K562 treated with DMSO at 1 percent for 24 hours (cell line): ENCODE measurements around the gene RNF14. TPM values are rescaled to one million over a fixed set of nuclear protein-coding genes. Genes with fewer than 3 reads are reported as not detected.

ENCODE experiments used
- total RNA-seq: library from RNA; unstranded; fragments of 300-600 nt; gene quantifications from 2 replicates; pipeline ENCODE4 v1.2.3, GENCODE V29; 2022; ENCODE audit warnings: low read depth; ENCODE audit not compliant: insufficient read depth

Gene RNF14, protein sequence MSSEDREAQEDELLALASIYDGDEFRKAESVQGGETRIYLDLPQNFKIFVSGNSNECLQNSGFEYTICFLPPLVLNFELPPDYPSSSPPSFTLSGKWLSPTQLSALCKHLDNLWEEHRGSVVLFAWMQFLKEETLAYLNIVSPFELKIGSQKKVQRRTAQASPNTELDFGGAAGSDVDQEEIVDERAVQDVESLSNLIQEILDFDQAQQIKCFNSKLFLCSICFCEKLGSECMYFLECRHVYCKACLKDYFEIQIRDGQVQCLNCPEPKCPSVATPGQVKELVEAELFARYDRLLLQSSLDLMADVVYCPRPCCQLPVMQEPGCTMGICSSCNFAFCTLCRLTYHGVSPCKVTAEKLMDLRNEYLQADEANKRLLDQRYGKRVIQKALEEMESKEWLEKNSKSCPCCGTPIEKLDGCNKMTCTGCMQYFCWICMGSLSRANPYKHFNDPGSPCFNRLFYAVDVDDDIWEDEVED
- total RNA-seq: 32.1 and 33.4 TPM in 2 replicates

DNA sequence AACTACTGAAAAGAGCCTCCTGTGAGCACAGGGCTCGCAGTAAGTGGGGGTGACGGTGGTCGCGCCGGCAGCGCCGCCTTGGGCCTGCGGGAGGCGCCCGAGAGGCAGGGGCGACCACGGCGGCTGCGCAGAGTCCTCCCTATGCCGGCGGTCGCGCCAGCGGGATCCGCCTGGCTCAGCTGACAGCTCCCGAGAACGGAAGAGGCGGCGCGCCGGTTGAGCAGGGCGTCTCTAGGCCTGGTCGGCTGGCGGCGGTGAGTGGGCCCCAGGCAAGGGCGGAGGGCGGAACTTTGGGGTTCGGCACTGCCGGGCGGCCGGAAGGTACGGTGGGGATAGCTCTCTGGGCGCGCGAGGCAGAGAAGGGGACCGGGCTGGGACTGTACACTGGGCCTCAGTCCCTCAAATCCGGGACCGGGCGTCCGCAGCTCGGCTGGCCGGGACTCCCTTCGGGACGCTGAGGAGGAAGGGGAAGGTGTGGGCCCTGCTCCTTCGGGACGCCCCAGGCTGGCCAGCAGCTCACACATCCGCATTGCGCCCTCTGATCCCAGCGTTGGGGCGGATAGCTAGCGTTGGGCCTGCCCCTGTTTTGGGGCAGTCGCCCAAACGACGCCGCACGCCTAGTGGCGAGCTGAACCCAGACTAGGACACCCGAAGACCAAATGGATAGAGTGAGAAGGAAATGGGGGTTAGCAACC lies at the start of gene RNF14:
RNF14 (plus strand) TSS at position 192 of the 695 bp plus-strand sequence. CDS start 4,484 bp downstream, outside the sequence.

DNA sequence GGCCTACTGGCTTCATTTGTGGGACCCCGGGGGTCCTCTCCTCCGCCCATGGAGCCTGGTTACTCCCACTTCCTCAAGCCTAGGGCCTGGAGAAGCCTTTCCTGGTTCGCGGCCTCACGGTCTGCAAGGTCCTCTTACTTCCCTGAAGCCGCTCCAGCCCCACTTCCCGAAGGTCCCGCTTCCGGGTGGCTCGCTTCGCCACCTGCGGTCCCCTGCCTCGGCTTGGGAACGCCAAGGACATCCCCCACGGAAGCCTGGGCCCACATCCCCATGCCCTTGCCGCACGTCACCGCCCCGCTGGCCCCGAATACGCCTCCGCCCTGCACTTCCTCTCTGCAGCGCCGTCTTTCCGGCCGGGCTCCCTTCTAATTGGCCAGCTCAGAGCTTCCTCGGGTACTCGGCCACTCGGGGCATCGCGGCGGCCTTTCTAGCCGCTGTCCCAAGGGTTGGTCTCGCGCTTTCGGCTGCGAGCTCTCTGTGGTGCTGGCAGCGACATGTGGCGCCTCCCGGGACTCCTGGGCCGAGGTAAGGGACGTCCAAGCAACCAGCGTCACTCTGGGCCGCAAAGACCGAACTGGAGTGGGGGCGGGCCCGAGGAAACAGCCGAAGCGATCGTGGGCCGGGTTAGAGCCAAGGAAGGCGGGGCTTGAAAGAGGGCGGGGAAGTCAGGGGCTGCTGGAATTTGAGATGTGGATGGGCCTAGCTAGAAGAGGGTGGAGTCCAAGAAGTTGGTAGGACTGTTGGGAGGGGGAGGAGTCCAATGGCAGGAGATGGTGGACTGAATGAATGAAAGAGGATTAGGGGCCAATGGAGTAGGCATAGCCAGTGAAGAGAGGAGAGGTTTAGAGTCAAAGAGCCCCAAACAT lies 45.2 kb upstream of the RNF14 start, which contains the start of gene DELE1:
DELE1 (plus strand) TSS at position 424 of the 866 bp plus-strand sequence; CDS start at position 495, 71 bp downstream.

DNA sequence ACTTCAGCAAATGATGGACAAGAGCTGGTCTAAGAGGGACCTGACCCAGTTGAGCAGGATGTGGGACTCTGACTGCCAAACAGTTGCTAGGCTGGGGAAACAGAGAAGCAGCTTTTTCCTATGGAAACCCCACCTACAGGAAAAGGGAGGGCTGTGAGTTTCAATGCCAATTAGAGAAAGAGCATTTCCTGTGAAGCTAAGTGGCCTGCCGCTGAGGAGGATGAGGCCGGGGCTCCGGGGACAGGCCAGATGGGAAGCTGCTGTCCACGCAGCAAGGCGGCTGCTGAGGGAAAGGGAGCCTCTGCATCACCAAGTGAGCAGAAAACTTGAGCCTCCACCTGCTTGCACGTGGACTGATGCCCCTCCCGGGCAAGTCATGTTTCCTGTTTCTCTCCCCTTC lies 10.8 kb upstream of the RNF14 start, which contains the start of gene PCDH12:
PCDH12 (minus strand) TSS at position 90 of the 400 bp plus-strand sequence. CDS start 351 bp downstream, outside the sequence.

DNA sequence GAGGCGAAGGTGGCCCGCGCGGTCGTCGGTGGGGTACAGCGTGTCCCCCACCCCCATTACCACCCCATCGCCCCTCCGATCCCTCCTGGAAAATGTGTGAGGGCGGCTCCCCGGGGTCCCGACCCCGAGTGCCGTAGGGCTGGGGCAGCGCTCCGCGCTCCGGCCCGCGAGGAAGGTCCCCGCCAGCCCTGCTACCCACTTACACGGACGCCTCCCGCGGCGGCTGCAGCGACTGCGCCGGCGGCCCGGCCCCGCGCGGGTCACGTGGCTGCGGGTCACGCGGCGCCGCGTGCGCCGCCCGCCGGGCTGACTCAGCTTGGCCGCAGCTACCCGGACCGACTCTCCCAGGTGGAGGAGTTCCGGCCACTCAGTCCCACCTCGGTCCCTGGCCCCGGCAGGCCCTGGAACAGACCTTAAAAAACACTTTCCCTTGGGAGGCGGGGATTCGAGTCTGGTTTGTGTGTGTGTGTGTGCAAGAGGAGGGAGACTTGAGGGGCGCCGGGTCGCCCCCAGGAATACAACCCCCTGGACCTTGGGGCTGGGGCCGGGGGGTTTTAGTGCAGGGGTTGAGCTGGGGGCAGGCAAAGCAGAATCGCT lies 44.0 kb downstream of the RNF14 start, which contains the start of gene GNPDA1:
GNPDA1 (minus strand) TSS at position 236 of the 597 bp plus-strand sequence. CDS start 992 bp downstream, outside the sequence.

Other genes starting within 250 kb of the RNF14 start
- 1.7 and 1.9 TPM in 2 replicates for gene PCDH1, start 90.7 kb upstream of the RNF14 start, total RNA-seq
- 55.0 and 62.9 TPM in 2 replicates for gene DELE1, start 45.2 kb upstream of the RNF14 start, total RNA-seq
- gene PCDH12, start 10.9 kb upstream of the RNF14 start, total RNA-seq: 0.08 and 0.17 TPM in 2 replicates
- gene GNPDA1, start 43.9 kb downstream of the RNF14 start, total RNA-seq: 33.5 and 34.5 TPM in 2 replicates
- 64.1 and 64.3 TPM in 2 replicates for gene NDFIP1, start 139.7 kb downstream of the RNF14 start, total RNA-seq